IPS-NIHi7 (cell line): ENCODE measurements around the gene CASQ1.

Source experiments
- DNase-seq: peaks from one replicate; pipeline ENCODE4 v3.0.0; 2012; ENCODE audit warnings: mixed read lengths; ENCODE audit errors: extremely low spot score

The CASQ1 gene

DNA sequence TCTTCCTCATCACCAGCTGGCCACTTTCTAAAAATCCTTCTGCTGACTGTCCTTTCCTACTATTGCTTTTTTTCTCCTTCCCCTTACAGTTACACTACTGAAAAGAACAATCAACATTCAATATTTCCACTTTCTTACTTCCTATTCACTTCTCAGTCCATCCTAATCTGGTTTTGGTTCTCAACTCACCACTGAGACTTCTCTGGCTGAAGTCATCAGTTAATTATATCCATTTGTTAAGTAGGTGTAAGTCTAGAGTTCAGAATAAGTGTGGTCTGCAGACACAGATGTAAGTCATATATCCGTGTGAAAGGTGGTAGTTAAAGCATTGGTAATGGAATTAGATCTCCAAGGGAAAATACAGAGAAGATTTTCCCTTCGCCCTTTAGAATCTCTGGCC, 36.2 kb downstream of the CASQ1 start:
- no peak for DNase-seq

DNA sequence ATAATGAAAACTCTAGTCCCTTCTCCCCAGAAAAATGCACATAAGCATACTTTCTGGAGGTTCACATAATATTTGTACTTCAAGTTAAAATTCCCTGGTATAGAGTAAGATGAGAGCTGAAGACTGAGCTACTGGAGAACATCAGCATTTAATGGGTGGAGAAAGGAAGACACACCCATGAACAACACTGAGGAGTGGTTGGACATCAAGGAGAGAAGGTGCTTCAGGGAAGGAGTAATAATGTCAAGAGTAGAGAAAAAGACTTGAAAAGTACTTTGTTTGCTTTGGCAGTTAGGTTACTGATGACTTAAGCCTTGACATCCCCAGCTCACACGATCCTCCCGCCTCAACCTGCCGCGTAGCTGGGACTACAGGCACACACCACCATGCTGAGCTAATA, 36.7 kb downstream of the CASQ1 start:
- DNase-seq: no peak

DNA sequence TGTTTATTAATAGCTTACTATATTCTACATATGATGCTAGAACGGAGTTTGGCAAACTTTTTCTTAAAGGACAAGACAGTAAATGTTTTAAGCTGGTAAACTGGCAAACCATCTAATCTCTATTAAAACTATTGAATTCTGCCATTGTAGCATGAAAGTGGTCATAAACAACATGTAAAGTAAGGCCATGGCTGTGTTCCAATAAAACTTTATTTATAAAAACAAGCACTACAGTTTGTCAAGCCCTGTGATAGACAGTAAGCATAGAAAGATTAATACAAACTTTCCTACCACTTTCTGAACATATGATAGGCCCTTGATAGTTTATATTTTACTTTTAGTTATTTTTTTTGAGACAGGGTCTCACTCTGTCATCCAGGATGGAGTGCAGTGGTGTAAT, 37.2 kb downstream of the CASQ1 start:
- no peak for DNase-seq

DNA sequence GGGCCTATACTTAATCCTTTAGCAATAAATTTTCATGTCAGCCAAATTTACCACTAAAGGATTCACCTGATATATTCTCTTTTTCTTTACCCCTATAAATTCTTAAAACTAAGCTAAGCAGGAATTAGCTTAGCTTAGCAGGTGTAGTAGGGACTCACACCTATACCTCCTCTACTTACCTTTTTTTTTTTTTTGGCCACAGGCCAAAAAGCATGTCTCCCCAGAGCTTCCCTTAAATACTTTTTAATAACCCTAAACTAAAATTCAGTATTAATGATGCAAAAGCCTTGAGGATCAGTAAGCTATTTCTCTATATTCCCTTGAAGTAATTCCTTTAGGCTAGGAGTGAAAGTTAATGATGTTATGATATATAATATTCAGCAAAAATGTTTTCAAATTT, 38.1 kb downstream of the CASQ1 start:
- no peak for DNase-seq

DNA sequence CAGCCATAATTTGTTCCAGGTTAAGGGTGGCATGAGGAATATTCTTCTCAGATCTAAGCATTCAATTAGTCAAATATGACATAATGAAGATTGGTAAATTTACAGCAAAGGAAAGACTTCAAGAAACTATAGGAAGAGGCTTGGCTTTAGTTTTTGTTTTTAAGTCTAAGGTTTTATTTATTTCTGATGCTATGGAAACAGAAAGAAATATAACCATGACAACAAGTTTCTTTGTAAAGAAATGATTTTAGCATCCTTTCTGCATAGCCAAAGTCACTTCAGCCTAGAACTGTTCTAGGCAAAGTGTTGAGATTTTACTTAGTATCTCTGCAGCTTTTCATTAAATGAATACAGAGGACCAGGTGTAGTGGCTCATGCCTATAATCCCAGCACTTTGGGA, 42.5 kb downstream of the CASQ1 start:
- no peak for DNase-seq

DNA sequence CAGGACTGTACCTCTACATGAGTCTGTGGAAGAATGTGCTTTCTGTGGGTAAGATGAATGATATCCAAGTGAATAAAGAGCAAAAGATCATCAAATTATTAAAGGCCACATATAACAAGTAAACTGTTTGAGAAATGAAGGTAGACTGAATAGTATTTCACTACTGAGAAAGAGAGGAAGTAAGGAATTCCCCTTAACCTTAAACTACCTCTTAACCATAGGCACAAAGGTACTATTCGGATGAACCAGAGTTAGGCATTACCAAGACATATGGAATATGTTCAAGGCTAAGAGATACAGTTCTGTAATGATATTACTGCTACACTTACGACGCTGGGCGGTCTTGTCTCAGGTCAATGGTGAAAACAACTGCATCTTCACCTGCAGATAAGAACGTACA, 46.4 kb downstream of the CASQ1 start:
- no peak for DNase-seq

DNA sequence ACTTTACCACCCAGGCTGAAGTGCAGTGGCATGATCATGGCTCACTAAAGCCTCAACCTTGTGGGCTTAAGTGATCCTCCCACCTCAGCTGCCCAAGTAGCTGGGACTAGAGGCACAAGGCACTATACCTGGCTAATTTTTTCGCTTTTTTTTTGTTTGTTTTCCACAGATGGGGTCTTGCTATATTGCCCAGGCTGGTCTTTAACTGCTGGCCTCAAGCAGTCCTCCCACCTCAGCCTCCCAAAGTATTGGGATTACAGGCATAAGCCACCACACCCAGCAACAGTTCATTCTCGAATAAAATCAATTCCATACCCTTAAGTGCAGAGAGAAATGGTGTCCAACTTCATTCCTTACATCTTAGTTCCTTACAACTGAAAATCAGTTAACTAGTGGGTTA, 47.2 kb downstream of the CASQ1 start:
- DNase-seq: no peak

DNA sequence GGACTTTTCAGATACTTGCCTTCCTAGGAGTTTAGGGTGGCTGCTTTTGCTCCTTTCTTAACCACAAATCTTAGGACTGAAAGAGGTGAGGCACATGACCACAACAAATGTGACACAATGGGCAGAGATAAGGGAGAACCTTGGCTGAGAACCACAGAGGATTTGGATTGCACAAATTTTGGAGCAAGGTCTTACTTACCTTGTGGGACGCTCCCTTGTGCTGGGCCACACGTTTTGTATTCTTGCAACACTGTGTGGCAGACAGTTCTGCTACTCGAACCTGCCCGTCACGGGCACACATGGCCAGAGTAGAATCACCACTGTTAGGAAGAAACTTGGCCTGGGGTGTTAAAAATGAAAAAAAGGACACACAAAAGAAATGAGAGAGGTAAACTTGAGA, 48.0 kb downstream of the CASQ1 start:
- no peak for DNase-seq

DNA sequence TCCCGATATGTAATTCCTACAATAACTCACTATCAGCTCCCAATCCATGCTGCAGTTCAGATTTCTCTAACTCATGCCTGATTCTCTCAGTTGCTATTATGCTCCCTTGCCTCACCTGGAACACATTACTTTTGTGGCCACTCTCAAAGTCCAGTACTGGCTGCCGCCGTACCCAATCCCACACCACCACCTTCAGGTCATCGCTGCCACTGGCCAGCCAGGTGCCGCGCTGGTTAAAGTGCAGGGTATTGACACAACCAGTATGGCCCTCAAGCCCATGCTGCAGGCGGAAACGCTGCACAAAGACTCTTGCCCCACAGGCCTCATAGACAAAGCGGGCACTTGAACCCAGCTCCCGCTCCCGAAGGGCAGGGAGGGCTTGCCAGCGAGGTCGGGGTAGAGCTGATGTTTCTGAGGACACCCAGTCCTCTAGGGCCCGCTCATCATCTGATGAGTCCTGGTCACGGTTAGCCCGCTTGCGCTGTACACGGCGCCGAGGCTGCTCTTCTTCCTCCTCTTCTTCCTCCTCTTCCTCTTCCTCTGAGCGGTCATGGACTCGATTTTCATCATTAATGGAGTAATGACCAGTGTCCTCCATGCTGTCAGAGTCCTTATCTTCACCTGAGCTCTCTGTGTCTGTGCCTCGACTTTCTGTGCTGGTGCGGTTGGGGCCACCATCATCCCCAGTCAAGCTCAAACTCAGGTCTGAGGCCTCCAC, 49.4 kb downstream of the CASQ1 start:
- no peak for DNase-seq

DNA sequence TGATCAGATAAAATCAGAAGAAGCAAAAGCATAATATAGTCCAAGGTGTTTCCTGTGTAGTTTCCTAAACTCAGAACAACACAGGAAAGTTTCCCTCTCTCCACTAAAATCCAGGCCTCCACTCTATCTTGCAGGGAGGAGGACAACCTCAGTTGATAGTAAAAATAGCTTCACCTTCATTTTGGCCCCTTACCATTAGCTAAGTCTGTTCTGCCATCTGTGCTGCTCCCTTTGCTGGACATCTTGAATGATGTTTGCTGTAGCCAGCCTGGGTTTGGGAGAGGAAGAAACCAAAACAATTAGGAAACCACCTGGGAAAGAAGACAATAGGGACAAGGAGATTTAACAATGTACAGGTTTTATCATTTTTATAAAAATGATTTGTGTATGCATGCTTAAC, 53.4 kb downstream of the CASQ1 start:
- DNase-seq: no peak

DNA sequence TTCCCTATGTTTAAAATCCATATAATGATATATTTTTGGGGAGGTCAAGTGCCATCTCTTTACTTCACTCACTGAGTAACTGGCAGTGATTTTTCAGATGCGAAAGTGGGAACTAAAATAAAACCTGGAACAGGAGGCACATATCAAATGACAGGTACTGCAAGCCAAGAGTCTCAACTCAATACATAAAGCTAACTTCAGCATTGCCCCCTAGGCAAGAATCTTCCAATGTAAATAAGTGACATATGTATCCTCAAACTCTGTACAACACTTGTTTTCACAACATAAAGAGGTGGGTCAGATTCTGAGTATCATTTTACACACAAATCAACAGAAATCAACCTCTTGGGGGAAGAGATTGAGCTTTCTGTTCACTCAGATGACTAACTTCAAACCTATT, 53.8 kb downstream of the CASQ1 start:
- DNase-seq: no peak

DNA sequence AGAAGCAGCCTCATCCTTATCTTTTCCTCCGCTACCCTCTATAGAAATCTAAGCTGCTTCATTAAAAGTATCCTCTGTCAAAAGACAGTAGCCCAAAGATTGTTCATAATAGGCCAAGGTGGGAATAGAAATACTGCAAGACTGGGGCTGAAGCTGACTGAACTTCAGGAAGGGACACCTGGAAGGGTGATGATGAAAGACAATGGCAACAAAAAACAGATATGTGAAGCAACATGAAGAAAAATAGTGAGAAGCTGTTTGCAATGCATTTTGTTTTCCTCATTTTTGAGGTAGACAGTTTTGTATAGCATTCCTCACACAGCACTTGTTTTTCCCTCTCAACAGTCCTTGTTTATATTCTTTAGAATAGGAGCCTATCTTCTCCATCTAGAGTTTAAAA, 55.1 kb downstream of the CASQ1 start:
- DNase-seq: no peak

DNA sequence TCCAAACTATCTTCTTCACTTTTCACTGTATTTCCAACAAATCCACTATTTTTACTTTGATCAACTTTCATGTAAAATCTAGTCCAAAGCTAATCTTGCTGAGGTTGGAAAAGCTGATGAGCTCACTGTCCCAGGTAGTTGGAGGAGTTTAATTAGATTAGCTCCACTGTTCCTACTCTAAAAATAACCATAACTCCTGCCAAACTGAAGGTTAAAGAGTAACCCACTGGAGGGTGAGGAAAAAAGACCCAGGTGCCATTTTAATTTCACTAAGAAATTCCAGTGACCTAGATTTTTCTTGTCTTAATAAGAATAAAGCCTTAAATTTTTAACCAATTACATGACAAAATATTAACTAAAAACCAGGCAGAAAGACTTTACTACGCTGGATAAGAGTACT, 56.7 kb downstream of the CASQ1 start:
- no peak for DNase-seq

DNA sequence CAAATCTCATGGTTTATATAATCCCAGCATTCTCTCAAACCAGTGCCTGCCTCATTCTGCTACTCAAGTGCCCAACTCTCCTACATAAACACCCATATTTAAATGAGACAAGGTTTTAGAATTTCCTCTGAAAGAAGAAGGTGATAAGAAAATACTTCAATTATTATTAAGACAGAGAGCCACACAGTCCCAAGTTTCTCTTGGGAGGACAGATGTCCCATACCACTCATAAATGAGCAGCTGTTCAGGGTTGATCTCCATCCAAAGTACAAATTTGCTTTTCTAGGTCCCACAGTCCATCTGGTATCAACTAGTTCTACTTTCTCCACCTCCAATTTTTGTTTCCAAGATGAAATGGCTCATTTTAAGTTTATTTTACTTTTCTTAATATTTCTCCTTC, 60.6 kb downstream of the CASQ1 start:
- DNase-seq: no peak
